ENCODE results near the gene TRIM8.

TRIM8 gene

DNA sequence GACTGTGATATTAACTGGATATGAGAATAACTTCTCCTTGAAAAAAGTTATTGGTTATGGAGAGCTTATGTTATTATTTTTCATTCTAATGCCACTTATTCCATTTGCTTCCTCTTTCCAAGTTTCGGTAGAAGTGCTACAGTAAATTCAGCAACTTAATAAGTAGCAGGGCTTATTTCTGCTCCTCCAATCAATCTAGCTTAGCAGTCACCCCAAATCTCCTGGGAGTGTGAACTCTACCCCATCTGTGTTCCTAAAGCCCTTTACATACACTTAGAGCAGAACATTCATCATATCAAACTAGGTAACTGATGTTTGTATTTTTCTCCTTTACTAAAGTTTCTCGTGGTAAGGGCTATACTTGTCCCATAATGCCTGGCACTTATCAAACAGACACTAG is 61.3 kb downstream of the TRIM8 start:
- H2AFZ ChIP-seq (ENCODE audit: low read length) = no peak overlapping the region
- H3F3A ChIP-seq (ENCODE audit: low read depth) = no peaks in the 10 kb centered on the region; the same call in 1 of the 2 replicates
- H3K36me3 ChIP-seq (ENCODE audit: insufficient read depth, low read length) = no peaks in the 10 kb centered on the region
- H3K79me2 ChIP-seq (ENCODE audit: insufficient read depth, low read length) = no peaks in the 10 kb centered on the region; the same call in 1 of the 2 replicates
- no peaks in the 10 kb centered on the region for H3K9me2 ChIP-seq (replicated peaks; ENCODE audit: low read depth, low read length)
- H3K4me3 ChIP-seq (ENCODE audit: low read length, poor library complexity, severe bottlenecking) = no peak overlapping the region
- peaks cover 20% of the 10 kb centered on the region for H3K4me1 ChIP-seq (ENCODE audit: insufficient read depth, low read length, poor library complexity, severe bottlenecking)
- no peak overlapping the region for H3K4me2 ChIP-seq (ENCODE audit: low read depth, low read length, poor library complexity, severe bottlenecking)
- H4K20me1 ChIP-seq (ENCODE audit: insufficient read depth, low read length, poor library complexity, severe bottlenecking) = no peaks in the 10 kb centered on the region
- no peak overlapping the region for H3K9ac ChIP-seq (ENCODE audit: low read depth, low read length, poor library complexity, severe bottlenecking)
- H3K9me3 ChIP-seq (ENCODE audit: insufficient read depth, low read depth, low read length) = no peaks in the 10 kb centered on the region
- no peaks in the 10 kb centered on the region for H3K27me3 ChIP-seq (ENCODE audit: insufficient read depth, low read length, poor library complexity, severe bottlenecking)
- TF ChIP-seq CTCF (conservative IDR thresholded peaks at IDR 0.05; ENCODE audit: low read length) = no peak
- no peak for TF ChIP-seq EZH2phosphoT487 (IDR thresholded peaks at IDR 0.05; ENCODE audit: borderline replicate concordance)

Data from Loucy (cell line).